NCI-H1930 (cell line): ENCODE results near the gene BMPER.

Experiments used
- DNase-seq, 2 experiments: peaks; one replicate each; lab custom pipeline; 2025; lab: John Stamatoyannopoulos, UW

BMPER gene

GRCh38 chr7:33888166-33888565, 17.2 kb upstream of the BMPER start:
- DNase-seq, result no peak

GRCh38 chr7:33892945-33893344, 12.4 kb upstream of the BMPER start:
- DNase-seq, result no peak

GRCh38 chr7:33893377-33893776, 12.0 kb upstream of the BMPER start:
- DNase-seq, result no peak

- peak; percentile 30 to 69 for DNase-seq
Observed at GRCh38 chr7:33895025-33895804, 10.1 kb upstream of the BMPER start.

GRCh38 chr7:33900501-33900900, 4.8 kb upstream of the BMPER start:
- DNase-seq, result no peak

GRCh38 chr7:33901199-33901598, 4.1 kb upstream of the BMPER start:
- no peak for DNase-seq

- DNase-seq, result no peak
Observed at GRCh38 chr7:33901847-33902246, 3.5 kb upstream of the BMPER start.

- DNase-seq, result no peak
Observed at GRCh38 chr7:33902746-33903145, 2.6 kb upstream of the BMPER start.

- DNase-seq, result peak; percentile 3 to 47
Observed at GRCh38 chr7:33903791-33904680, 1.3 kb upstream of the BMPER start.

- peak; percentile 52 to 72 for DNase-seq
Observed at GRCh38 chr7:33904681-33905388, 504 bp upstream of the BMPER start.

GRCh38 chr7:33906697-33907096, 1.4 kb downstream of the BMPER start:
- no peak for DNase-seq

- DNase-seq, result no peak
Observed at GRCh38 chr7:33907625-33908024, 2.3 kb downstream of the BMPER start.

- no peak for DNase-seq
Observed at GRCh38 chr7:33909318-33909717, 4.0 kb downstream of the BMPER start.

GRCh38 chr7:33909755-33910154, 4.4 kb downstream of the BMPER start:
- no peak for DNase-seq

- no peak for DNase-seq
Observed at GRCh38 chr7:33910756-33911155, 5.4 kb downstream of the BMPER start.

GRCh38 chr7:33916357-33917081, 11.2 kb downstream of the BMPER start:
- DNase-seq, result no peak

- no peak for DNase-seq
Observed at GRCh38 chr7:33917661-33918060, 12.3 kb downstream of the BMPER start.

GRCh38 chr7:33918438-33919143, 13.3 kb downstream of the BMPER start:
- DNase-seq, result no peak

GRCh38 chr7:33919449-33919848, 14.1 kb downstream of the BMPER start:
- DNase-seq, result no peak

- no peak for DNase-seq
Observed at GRCh38 chr7:33921216-33921938, 16.0 kb downstream of the BMPER start.
